Smooth muscle cell (in vitro differentiated cells): Measurements from ENCODE around the gene PIEZO1. TPM values are rescaled to one million over a fixed set of nuclear protein-coding genes. Genes with fewer than 3 reads are reported as not detected.

ENCODE experiments used
- DNase-seq: peaks from one replicate; lab custom pipeline; 2025; ENCODE audit not compliant: unreplicated experiment; lab: John Stamatoyannopoulos, UW
- H2AFZ ChIP-seq: fragments of 200-600 bp; sonication (generic); 2 replicates; pipeline ENCODE4 v1.6.0; 2016; ENCODE audit warnings: antibody characterized with exemption, low read depth, mild to moderate bottlenecking
- H3F3A ChIP-seq: fragments of 200-600 bp; sonication (generic); 2 replicates; pipeline ENCODE4 v1.6.0; 2017; ENCODE audit warnings: antibody characterized with exemption, low read depth
- H3K27ac ChIP-seq: fragments of 200-600 bp; sonication (generic); 2 replicates; pipeline ENCODE4 v1.5.1; 2016; ENCODE audit warnings: low read depth, mild to moderate bottlenecking
- H3K27me3 ChIP-seq: fragments of 200-600 bp; sonication (generic); 2 replicates; pipeline ENCODE4 v1.6.1; 2016; ENCODE audit warnings: low read depth, mild to moderate bottlenecking
- H3K36me3 ChIP-seq: fragments of 200-600 bp; sonication (generic); 2 replicates; pipeline ENCODE4 v1.5.1; 2016; ENCODE audit warnings: low read depth
- H3K4me1 ChIP-seq: fragments of 200-600 bp; sonication (generic); 2 replicates; pipeline ENCODE4 v1.5.1; 2016; ENCODE audit warnings: low read depth
- H3K4me2 ChIP-seq: fragments of 200-600 bp; sonication (generic); 2 replicates; pipeline ENCODE4 v1.6.0; 2016; ENCODE audit warnings: mild to moderate bottlenecking
- H3K4me3 ChIP-seq: fragments of 200-600 bp; sonication (generic); 2 replicates; pipeline ENCODE4 v1.5.1; 2016; ENCODE audit warnings: mild to moderate bottlenecking
- H3K79me2 ChIP-seq: fragments of 200-600 bp; sonication (generic); 2 replicates; pipeline ENCODE4 v1.6.0; 2016; ENCODE audit warnings: low read depth, mild to moderate bottlenecking
- H3K9ac ChIP-seq: fragments of 200-600 bp; sonication (generic); 2 replicates; pipeline ENCODE4 v1.6.0; 2016; ENCODE audit warnings: low read depth
- H3K9me3 ChIP-seq: fragments of 200-600 bp; sonication (generic); replicated peaks from 2 replicates; pipeline ENCODE4 v1.5.1; 2016; ENCODE audit warnings: low read depth
- H4K20me1 ChIP-seq: fragments of 200-600 bp; sonication (generic); 2 replicates; pipeline ENCODE4 v1.6.0; 2016; ENCODE audit warnings: low read depth
- CTCF ChIP-seq: fragments of 200-600 bp; sonication (generic); IDR thresholded peaks from 2 replicates; pipeline ENCODE4 v1.5.1; 2017; ENCODE audit warnings: borderline replicate concordance, mild to moderate bottlenecking, antibody characterized with exemption; ENCODE audit not compliant: insufficient read depth, poor library complexity, severe bottlenecking
- WGBS: methylation state at CpG from one replicate; pipeline ENCODE4 v1.1.7; 2016; ENCODE audit warnings: low lambda C conversion rate; 5-methylcytosine and 5-hydroxymethylcytosine counted together
- polyA plus RNA-seq: library from polyadenylated mRNA; unstranded; fragments of >200 nt; fragmentation: Nextera tagmentation; extraction: Ambion mirVana; gene quantifications from 2 replicates; pipeline ENCODE4 v1.2.1, GENCODE V29; 2016
- total RNA-seq: library from RNA; depleted of rRNA; stranded (reverse); fragments of >200 nt; gene quantifications from 2 replicates; pipeline ENCODE4 v1.2.3, GENCODE V29; 2014

PIEZO1 gene
- total and polyA plus RNA-seq, 2 experiments from 2014 or later, result 62.1 to 70.9 TPM

DNA sequence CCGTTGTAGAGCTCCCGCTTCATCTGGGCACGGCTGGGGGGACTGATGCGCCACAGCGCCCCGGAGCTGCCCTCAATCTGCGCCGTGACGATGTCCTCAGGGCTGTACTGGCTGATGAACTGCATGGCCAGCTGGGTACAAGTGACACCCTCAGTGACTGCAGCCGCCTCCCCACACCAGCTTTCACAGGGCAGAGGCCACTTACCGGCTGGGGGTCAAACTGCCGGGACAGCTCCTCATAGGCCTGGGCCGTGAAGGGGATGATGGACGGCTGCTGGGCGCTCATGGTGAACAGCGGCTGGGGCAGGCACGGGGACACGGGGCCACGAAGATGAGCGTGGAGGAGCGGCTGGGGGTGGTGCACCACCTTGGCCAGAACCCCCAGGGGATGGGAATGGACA, 68.4 kb downstream of the PIEZO1 start:
- H3K4me1 ChIP-seq, result no peaks in the 10 kb centered on the region
- H2AFZ ChIP-seq, result no peak overlapping the region
- H3K4me3 ChIP-seq, result no peak overlapping the region
- H4K20me1 ChIP-seq, result peaks cover 24% of the 10 kb centered on the region
- no peaks in the 10 kb centered on the region for H3K27me3 ChIP-seq
- H3K36me3 ChIP-seq, result peaks cover 6% of the 10 kb centered on the region
- DNase-seq, result no peak
- no peak overlapping the region for H3K4me2 ChIP-seq
- no peaks in the 10 kb centered on the region for H3F3A ChIP-seq
- WGBS, result 98% methylated on average over 21 of the region's 21 CpGs
- H3K79me2 ChIP-seq, result no peaks in the 10 kb centered on the region
- no peak overlapping the region for H3K9ac ChIP-seq
- no peak overlapping the region for H3K27ac ChIP-seq
- no peaks in the 10 kb centered on the region for H3K9me3 ChIP-seq
- TF ChIP-seq CTCF, result no peak

GRCh38 chr16:88716201-88716600, 68.8 kb downstream of the PIEZO1 start:
- Histone ChIP-seq H3K4me2 (no peak overlapping the region), H3F3A (no peaks in the 10 kb centered on the region), H3K79me2 (no peaks in the 10 kb centered on the region), H3K27ac (no peak overlapping the region), H3K4me3 (no peak overlapping the region), H2AFZ (no peak overlapping the region), H3K36me3 (peaks cover 6% of the 10 kb centered on the region), H3K9me3 (no peaks in the 10 kb centered on the region), H3K9ac (no peak overlapping the region), H3K4me1 (no peaks in the 10 kb centered on the region), H4K20me1 (peaks cover 24% of the 10 kb centered on the region), H3K27me3 (no peaks in the 10 kb centered on the region)
- TF ChIP-seq CTCF, result no peak
- no peak for DNase-seq
- 97% methylated on average over 12 of the region's 15 CpGs for WGBS

DNA sequence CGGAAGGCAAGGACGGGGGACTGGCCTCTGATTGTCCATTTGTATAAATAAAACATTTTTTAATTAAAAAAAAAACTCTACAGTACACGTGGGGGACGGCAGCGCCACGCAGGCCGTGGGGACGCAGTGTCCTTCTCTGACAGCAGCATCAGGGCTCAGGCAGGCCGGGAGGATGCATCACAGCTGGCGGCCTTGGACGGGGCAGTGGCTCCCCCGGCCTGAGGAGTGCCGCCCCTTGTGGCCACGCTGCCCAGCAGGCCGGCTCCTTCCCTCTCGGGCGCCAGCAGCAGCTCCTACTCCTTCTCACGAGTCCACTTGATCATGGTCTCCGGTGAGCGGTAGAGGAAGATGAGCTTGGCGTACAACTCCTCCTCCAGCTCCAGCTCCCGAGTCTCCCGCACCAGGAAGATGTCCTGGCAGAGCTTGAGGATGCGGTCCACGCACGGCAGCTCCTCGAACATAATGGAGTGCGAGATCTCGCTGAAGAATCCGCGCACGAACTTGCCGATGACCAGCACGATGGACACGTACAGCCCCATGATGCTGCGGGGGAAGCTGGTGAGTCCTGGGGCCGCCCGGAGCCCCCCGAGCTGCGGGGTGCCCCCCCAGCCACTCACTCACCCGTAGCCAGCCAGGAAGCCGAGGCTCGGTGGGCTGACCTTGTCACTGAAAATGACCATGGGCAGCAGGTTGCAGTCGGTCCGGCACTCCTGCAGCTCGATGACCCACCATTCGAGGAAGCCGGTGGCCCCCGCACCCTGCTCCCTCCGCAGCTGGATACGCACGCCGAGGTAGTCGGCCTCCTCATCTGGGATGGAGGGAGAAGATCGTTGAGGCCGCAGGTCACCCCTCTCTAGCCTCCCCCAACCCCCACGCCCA, 69.5 kb downstream of the PIEZO1 start:
- peaks cover 6% of the 10 kb centered on the region for H3K36me3 ChIP-seq
- no peak for TF ChIP-seq CTCF

More for the DNA sequence above, 69.5 kb downstream of the PIEZO1 start:
- Histone ChIP-seq H3K27ac (no peak overlapping the region), H2AFZ (no peak overlapping the region), H3F3A (no peaks in the 10 kb centered on the region), H3K27me3 (no peaks in the 10 kb centered on the region), H4K20me1 (peaks cover 24% of the 10 kb centered on the region), H3K79me2 (no peaks in the 10 kb centered on the region), H3K9me3 (no peaks in the 10 kb centered on the region), H3K4me3 (no peak overlapping the region), H3K9ac (no peak overlapping the region), H3K4me1 (no peaks in the 10 kb centered on the region), H3K4me2 (no peak overlapping the region)
- DNase-seq, result no peak
- 97% methylated on average over 57 of the region's 57 CpGs for WGBS
